Fibroblast of skin of left quadriceps (primary cell): ENCODE data around the gene SBNO1.
"Not testable (repeated sequence)": the region's sequence is repeated elsewhere in the genome, so short reads cannot be mapped to it uniquely, and the experiment has no call there.

Experiments
- DNase-seq, 2 experiments: peaks; one replicate each; pipeline ENCODE4 v3.0.0-alpha.2; 2013; ENCODE audit warnings: low read depth in 2 of 2

The SBNO1 gene

GRCh38 chr12:123388951-123389559 is 24.4 kb upstream of the SBNO1 start:
- no peak for DNase-seq

DNA sequence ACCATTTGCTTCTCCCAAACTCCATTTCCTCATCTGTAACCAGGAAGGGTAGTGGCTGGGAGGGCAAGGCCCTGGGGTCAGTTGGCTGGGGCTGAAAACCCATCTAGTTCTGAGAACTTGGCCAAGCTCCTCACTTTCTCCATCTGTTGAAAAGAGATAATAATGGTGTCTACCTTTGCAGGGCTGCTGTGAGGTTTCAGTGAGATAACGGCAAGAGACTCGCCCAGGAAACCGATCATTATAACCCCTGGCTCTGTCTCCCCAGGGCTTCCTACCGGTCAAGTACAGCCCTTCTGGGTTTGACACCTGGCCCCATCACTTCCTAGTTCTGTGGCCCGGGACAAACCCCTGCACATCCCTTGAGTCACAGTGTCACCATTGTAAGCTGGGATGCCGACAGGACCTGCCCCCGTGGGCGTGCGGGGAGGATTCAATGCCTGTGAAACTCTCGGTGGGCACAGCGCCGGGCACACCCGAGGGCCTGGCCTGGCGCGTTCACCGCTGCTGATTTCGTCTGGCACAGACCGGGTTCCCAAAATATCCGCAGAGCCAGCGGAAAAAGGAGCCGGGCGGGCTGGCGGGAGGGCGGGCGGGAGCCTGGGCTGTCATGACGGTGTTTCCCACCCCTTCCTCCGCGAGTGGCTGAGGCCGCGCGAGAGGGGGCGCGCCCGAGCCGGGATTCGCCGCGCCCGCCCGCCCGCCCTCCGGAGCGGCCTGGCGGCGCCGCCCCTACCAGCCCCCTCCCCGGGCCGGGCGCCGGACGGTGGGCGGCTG is 23.7 kb upstream of the SBNO1 start:
- DNase-seq = peak in 1 of 2 experiments; percentile 37

- DNase-seq = no peak
Measured at GRCh38 chr12:123387508-123388176, 23.0 kb upstream of the SBNO1 start.

DNA sequence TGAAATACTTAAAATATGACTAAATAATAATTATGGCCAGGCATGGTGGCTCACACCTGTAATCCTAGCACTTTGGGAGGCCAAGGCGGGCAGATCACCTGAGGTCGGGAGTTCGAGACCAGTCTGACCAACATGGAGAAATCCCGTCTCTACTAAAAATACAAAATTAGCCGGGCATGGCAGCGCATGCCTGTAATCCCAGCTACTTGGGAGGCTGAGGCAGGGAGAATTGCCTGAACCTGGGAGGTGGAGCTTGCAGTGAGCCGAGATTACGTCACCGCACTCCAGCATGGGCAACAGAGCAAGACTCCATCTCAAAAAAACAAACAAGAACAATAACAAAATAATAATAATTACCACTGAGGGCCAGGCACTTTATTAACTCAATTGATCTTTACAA is 20.9 kb upstream of the SBNO1 start:
- not testable (repeated sequence) for DNase-seq

GRCh38 chr12:123384994-123385376 is 20.3 kb upstream of the SBNO1 start:
- DNase-seq = peak; percentile 50 to 55

DNA sequence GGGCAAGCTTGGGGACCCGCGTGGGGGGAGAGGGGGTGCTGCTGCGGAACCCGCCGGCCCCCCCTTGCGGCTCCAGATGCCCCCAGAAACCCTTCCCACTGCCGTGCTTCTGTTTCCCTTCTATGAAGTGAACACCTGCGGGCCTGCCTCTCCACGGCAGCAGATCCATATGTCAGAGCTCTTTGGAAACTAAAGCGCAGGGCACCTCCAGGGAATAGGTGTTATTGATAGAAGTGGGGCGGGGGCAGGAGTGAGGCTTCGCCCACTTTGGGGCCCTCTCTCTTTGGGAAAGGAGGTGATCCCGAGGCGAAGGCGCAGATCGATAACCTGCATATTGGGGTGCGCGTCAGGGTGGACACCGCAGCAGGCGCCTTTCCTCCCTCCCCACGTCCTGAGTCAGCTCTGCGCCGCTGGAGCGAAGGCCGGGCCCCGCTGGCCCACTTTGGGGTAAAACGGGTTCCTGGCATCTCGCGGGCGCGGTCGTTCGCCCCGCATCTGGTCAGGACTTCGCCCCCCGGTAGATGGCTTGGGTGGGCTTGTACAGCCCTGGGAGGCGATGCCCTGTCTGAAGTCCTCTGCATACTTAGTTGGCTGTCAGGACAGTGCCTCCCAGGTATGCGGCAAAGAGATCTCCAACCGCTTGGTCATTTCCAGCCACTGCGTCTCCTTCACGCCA is 19.8 kb upstream of the SBNO1 start:
- no peak for DNase-seq

DNA sequence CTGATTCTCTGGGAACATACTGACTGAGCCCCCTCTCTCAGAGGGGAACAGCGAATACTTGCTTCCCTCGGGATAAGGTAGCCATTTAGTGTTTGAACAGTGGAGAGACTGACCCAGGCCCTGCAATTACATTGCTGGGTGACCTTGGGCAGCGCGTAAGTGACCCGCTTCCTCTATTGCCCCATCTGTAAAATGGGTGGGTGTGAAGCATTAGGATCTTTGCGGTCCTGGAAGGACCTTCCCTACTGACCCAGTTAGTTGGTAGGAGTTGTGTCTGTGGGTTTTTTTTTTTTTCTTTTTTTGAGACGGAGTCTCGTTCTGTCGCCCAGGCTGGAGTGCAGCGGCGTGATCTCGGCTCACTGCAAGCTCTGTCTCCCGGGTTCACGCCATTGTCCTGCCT is 18.0 kb upstream of the SBNO1 start:
- DNase-seq = no peak

DNA sequence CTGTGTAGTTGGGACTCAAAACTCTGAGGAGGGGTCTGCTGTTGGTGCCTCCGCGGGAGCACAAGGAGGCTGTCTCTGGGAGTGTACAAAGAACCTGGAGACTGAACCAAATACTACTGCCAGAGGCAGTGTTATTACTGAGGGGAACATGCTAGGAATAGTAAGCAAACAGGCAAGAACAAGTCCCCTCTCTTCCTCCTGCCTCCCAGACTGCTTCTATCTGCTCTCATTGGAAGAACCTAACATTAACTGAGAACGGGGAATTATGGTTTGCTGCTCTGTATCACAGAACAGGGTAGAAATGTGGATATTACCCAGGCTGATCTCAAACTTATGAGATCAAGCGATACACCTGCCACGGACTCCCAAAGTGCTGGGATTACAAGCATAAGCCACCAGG is 14.7 kb upstream of the SBNO1 start:
- DNase-seq = no peak

GRCh38 chr12:123372415-123372814 is 7.8 kb upstream of the SBNO1 start:
- DNase-seq = not testable (repeated sequence)

GRCh38 chr12:123371667-123372368 is 7.2 kb upstream of the SBNO1 start:
- DNase-seq = not testable (repeated sequence)

- no peak for DNase-seq
Measured at GRCh38 chr12:123369229-123369628, 4.6 kb upstream of the SBNO1 start.

DNA sequence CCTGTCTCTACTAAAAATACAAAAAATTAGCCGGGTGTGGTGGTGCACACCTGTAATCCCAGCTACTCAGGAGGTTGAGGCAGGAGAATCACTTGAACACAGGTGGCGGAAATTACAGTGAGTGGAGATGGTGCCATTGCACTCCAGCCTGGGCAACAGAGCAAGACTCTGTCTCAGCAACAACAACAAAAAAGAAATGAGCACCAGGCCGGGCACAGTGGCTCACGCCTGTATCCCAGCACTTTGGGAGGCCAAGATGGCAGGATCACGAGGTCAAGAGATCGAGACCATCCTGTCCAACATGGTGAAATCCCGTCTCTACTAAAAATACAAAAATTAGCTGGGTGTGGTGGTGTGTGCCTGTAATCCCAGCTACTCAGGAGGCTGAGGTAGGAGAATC is 3.8 kb upstream of the SBNO1 start:
- DNase-seq = not testable (repeated sequence)

DNA sequence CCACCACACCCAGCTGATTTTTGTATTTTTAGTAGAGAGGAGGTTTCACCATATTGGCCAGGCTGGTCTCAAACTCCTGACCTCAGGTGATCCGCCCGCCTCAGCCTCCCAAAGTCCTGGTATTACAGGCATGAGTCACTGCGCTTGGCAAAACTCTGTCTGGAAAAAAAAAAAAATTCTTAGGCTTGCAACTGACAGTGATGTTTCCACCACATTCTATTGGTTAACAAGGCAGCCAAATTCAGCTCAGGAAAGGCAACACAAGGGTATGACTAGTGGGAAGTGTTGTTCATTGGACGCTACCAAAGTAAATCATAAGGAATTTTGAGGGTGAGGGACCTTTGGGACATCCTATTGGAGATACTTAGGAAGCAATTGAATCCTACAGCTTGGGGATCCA is 2.9 kb upstream of the SBNO1 start:
- DNase-seq = no peak

- peak; percentile 98 for DNase-seq
Measured at GRCh38 chr12:123365025-123365917, 624 bp upstream of the SBNO1 start.

GRCh38 chr12:123363740-123364531 is 711 bp downstream of the SBNO1 start:
- DNase-seq = no peak

DNA sequence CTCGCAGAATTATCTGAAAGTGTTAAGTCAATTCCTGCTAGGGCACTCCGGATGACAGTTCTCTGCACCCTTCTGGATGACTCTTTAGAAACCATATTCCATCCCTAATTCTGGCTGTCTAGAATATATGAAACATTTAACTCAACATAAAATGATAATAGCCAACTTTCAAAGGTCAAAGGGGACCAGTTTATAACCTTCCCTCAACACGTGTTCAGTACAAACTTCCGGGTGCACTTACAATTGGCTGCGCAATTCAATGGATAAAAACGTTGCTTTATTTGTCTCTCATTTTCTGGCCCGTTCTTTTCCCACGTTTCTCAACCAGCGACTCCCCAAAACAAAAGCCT is 1.3 kb downstream of the SBNO1 start:
- DNase-seq = no peak

DNA sequence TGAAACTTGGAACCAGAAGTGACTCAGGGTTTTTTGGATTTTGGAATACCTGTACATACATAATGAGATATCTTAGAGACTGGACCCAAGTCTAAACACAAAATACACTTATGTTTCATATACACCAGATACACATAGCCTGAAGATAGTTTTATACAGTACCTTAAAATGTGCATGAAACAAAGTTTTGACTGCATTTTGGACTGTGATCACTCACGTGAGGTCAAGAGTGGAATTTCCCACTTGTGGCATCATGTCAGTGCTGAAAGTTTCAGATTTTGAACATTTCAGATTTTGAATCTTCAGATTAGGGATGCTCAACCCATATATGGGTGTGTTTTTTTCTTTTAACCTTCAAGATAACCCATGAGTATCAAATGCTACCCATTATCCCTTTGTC is 6.6 kb downstream of the SBNO1 start:
- DNase-seq = no peak

GRCh38 chr12:123356159-123356670 is 8.4 kb downstream of the SBNO1 start:
- DNase-seq = no peak

GRCh38 chr12:123354600-123354999 is 10.0 kb downstream of the SBNO1 start:
- no peak for DNase-seq

- no peak for DNase-seq
Measured at GRCh38 chr12:123351349-123351748, 13.3 kb downstream of the SBNO1 start.
